HG03565 (cell line): ENCODE data around the gene ANXA6.
"Not testable (repeated sequence)": the region's sequence is repeated elsewhere in the genome, so short reads cannot be mapped to it uniquely, and the experiment has no call there.

ENCODE experiments used
- ATAC-seq: cut with Tn5 transposase; IDR thresholded peaks from one replicate; pipeline ENCODE4 v1.9.1; 2021; ENCODE audit warnings: mild to moderate bottlenecking, moderate library complexity; ENCODE audit not compliant: unreplicated experiment

ANXA6 gene

GRCh38 chr5:151157426-151158286, at the start of gene ANXA6:
ANXA6 (minus strand) TSS chr5:151157779; CDS start chr5:151147901, 9,878 bp downstream.
- peak; percentile 34 for ATAC-seq

GRCh38 chr5:151205411-151205810, 47.8 kb upstream of the ANXA6 start:
- ATAC-seq = no peak

DNA sequence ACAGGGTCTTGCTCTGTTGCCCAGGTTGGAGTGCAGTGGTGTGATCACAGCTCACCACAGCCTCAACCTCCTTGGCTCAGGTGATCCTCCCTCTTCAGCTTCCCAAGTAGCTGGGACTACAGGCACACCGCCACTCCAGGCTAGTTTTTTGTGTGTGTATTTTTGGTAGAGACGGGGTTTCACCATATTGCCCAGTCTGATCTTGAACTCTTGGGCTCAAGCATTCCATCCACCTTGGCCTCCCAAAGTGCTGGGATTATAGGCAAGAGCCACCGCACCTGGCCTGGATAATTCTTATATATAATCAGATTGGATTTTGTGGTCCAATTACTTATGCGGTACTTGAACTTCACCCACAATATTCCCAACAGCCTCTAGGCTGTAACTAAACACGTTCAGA, 46.5 kb upstream of the ANXA6 start:
- no peak for ATAC-seq

DNA sequence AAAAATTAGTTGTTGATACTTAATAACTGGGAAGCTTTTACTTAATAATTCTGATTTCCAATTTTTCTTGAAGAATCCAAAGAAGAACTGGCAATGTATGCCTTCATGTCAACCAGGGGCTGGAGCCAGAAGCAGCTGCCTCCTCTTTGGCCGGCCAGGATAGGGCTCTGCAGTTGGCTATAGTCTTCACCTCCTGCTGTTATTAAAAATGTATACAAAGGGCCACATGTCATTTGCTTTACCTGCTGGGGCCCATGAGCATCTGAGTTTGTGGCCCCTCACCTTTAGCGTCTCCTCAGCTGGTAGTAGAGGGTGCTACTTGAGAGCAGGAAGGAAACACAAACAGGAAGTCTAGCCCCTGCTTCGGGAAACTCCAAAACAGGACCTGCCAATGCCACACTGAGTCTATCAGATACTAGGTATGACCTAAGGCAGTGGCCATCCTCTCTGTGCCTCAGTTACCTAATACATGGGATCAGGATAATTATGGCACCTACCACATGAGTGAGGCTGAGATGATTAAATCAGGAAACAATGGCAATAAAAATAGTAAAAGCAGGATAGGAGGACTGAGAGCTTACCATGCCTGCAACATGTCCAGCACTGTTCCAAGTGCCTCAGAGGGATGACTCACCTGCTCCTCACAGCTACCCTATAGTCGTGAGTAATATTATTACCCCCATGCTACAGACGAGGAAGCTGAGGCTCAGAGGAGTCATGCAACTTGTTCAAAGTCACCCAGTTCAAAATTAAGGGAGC, 45.0 kb upstream of the ANXA6 start:
- no peak for ATAC-seq

- ATAC-seq = no peak
Observed at GRCh38 chr5:151200913-151201595, 43.5 kb upstream of the ANXA6 start.

DNA sequence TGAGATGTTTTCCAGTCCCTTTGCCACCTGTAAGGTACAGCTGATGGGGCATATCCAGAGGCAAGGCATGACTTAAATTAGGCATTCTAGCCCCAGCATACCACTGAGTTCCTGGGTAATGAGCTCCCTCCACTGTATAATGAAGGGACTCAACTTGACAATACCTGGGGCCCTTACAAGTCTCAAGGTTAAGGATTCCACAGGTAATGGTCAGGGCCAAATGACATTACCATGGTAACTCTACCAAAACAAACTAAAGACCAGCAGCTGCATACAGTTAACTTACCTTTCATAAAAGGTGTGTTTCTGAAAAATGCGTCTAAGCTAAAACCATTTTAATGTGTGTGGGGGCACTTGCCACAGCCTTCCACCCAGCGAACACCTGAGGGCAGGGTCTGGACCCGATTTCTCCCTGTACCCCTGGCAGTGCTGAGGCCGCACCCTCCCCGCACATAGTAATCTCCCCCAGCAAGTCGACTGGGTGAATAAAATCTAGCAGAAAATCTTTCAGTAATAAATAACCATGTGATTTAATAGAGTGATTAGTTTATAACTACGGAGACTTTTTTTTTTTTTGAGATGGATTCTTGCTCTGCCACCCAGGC, 42.1 kb upstream of the ANXA6 start:
- no peak for ATAC-seq

DNA sequence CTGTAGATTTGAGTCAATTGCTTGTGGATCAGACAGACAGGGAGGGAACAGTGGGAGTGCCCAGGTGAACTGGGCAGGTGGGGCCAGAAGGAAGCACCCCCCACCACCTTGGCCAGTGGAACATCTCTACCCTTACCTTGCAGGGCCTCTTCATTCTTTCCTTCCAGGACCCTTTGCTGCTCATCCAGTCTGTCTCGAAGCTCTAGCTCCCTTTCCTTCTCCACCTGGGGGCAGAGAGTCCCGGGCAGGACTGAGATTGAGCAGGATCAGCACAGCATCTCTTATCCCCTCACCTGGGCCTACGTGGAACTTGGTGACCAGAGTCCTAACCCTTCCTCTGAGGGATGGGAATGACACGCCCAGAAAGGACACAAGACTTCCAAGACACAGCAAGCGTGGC, 41.3 kb upstream of the ANXA6 start:
- no peak for ATAC-seq

DNA sequence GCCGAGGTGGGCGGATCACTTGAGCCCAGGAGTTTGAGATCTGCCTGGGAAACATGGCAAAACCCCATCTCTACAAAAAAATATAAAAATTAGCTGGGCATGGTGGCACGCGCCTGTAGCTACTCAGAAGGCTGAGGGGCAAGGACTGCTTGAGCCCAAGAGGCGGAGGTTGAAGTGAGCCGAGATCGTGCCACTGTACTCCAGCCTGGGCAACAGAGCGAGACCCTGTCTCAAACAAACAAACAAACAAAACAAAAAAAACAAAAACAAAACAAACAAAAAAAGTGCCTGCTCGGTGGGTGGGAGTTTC, 39.7 kb upstream of the ANXA6 start:
- not testable (repeated sequence) for ATAC-seq

- peak; percentile 92 for ATAC-seq
Observed at GRCh38 chr5:151196556-151197290, 39.1 kb upstream of the ANXA6 start.

DNA sequence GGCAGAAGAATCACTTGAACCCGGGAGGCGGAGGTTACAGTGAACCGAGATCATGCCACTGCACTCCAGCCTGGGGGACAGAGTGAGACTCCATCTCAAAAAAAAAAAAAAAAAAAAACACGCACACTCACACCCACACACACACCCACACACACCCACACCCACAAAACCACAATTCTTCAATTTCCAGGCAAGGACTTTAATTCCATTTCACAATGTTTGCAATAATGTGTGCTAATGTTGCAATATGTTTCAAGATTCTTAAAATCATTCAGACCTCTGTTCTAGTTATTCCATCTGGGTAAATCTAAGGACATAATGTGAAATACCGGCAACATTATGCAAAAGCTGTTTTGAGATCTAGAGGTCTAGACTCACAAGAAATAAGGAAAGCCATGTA, 38.0 kb upstream of the ANXA6 start:
- no peak for ATAC-seq

DNA sequence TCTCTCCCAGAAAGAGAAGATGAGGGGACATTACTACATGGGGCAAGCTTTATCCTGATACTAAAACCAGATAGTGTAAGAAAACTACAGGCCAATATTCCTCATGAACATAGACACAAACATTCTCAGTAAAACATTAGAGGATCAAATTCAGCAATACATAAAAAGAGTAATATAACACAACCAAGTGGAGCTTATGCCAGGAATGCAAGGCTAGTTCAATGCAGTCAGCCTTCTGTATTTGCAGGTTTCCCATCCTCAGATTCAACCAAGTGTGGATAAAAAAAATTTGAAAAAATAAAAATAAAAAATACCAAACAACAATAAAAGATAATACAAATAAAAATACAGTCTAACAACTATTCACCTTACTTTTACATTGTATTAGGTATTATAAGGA, 35.0 kb upstream of the ANXA6 start:
- ATAC-seq = no peak

DNA sequence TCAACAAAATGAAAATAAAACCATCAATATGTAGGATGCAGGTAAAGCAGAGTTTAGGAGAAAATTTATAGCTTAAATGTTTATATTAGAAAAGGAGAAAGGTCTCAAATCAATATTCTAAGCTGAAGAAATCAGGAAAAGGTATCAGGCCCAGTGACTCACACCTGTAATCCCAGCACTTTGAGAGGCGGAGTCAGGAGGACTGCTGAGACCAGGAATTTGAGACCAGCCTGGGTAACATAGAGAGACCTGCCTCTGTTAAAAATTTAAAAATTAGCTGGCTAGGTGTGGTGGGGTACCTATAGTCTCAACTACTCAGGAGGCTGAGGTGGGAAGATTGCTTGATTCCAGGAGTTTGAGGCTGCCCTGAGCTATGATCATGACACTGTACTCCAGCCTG, 34.1 kb upstream of the ANXA6 start:
- ATAC-seq = no peak

DNA sequence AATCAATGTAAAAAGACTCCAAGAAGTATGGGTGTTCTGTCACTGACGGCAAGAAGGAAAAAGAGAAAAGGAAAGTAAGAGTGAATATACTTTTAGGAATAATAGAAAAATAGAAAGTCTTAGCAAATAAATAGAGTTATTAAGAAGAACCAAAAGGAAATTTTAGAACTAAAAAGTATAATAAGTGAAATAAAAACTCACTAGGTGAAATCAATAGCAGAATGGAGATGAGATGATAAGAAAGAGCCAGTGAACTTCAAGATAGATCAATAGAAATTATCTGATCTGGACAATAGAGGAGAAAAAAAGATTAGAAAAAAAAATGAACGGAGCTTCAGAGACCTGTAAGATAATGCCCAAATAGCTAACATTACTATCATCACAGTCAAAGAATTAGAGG, 31.6 kb upstream of the ANXA6 start:
- no peak for ATAC-seq

GRCh38 chr5:151186538-151186937, 29.0 kb upstream of the ANXA6 start:
- ATAC-seq = no peak

- no peak for ATAC-seq
Observed at GRCh38 chr5:151186052-151186451, 28.5 kb upstream of the ANXA6 start.

- no peak for ATAC-seq
Observed at GRCh38 chr5:151184316-151185042, 26.9 kb upstream of the ANXA6 start.

DNA sequence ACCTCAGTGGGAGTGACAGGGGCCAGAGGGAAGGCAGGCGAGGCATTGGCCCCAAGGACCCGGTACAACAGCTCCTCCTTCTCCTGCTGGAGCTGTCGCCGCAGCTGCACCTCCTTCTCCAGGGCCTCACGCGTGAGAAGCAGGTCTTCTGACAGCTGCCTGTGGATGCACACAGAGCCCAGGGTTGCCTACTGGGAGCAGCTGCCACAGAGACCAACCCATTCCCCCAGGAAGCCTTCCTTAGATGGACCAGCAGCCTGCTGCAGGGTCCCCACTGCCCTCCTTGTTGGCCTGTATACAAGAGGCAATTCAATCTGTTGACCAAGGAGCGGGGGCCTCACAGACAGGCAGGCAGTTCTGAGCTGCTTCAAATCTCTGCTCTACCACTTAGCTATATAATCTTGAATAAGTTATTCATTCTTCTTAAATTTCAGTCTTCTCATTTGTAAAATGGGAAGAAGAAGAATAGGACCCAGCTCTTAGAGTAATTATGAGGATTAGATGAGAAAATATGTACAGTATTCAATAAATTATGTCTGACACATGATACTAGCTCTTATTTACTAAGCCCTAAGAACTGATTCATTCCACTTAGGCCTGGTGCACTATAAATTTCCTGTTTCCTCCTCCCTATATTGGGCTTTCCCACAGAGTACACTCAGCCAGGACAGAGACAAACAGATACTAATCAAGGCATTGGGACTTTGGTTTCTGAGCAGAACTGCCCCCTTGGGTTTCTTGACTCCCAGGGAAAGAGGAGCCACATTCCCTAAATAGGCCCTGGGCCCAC, 26.1 kb upstream of the ANXA6 start:
- ATAC-seq = no peak

DNA sequence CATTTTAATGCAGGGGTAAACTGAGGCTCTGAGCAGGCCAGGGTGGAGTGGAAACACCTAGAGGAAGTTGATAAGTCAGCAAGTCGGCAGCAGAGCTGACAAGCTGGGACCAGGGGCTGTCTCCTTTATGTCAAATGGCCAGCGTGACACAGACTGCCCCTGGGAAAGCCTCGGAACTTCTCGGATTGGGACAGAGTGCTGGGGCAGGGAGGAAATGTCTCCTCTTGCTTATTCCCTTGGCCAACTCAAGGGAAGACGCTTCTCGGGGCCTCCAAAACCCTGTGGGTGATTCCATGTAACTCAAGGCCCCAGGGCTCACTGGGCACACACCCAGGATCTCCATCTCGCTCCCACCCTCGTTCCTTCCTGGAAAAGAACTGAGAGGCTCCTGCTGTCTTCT, 25.4 kb upstream of the ANXA6 start:
- ATAC-seq = no peak

DNA sequence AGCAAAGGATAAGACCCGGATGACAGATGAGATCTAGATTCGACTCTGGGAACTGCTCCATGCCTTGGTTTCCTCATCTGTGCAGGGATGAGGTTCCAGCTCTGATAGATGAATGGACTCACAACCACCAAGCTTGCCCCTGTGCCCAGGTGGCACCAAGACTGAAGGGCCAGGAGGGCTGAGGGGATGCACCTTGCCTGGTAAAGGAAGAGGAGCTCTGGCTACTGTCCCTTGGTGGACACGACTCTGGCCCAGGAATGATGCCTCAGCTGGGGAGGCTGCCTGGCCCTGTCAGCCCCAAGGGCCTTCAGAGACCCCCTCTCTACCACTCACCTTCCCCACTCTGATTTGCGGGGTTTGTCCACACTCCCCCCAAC, 24.9 kb upstream of the ANXA6 start:
- ATAC-seq = no peak
